Fibroblast of lung (primary cell): Measurements from ENCODE around the gene TPD52L2.

ENCODE experiments used
- CTCF ChIP-seq, 2 donors: IDR thresholded peaks in 1 of 2; conservative IDR thresholded peaks in 1 of 2; 1 replicate in 1 of 2; 2 replicates in 1 of 2; pipeline ENCODE4 v1.5.1; 2011 to 2012; ENCODE audit warnings: low read length in 2 of 2, control low read depth in 1 of 2, inconsistent platforms in 1 of 2, low read depth in 1 of 2, mild to moderate bottlenecking in 1 of 2
- EZH2 ChIP-seq: IDR thresholded peaks from 2 replicates; pipeline ENCODE4 v1.5.1; 2012; ENCODE audit warnings: low read length, control low read depth, mild to moderate bottlenecking; ENCODE audit errors: missing control alignments

GRCh38 chr20:63884506-63885263, 19.6 kb downstream of the TPD52L2 start:
- TF ChIP-seq EZH2: no peak
- TF ChIP-seq CTCF (conservative IDR thresholded peaks at IDR 0.05 in 1 of 2, IDR thresholded peaks at IDR 0.05 in 1 of 2; ENCODE audit: low read depth in 1 of 2, low read length in 2 of 2): no peak
